Measurements from ENCODE around the gene OGFR. TPM values are rescaled to one million over a fixed set of nuclear protein-coding genes. Genes with fewer than 3 reads are reported as not detected.
A peak's percentile ranks its signal among the peaks of the same experiment; 100 is the strongest.

OGFR gene
- total RNA-seq, 1 donor from 2014 or later, result 47.2 TPM

DNA sequence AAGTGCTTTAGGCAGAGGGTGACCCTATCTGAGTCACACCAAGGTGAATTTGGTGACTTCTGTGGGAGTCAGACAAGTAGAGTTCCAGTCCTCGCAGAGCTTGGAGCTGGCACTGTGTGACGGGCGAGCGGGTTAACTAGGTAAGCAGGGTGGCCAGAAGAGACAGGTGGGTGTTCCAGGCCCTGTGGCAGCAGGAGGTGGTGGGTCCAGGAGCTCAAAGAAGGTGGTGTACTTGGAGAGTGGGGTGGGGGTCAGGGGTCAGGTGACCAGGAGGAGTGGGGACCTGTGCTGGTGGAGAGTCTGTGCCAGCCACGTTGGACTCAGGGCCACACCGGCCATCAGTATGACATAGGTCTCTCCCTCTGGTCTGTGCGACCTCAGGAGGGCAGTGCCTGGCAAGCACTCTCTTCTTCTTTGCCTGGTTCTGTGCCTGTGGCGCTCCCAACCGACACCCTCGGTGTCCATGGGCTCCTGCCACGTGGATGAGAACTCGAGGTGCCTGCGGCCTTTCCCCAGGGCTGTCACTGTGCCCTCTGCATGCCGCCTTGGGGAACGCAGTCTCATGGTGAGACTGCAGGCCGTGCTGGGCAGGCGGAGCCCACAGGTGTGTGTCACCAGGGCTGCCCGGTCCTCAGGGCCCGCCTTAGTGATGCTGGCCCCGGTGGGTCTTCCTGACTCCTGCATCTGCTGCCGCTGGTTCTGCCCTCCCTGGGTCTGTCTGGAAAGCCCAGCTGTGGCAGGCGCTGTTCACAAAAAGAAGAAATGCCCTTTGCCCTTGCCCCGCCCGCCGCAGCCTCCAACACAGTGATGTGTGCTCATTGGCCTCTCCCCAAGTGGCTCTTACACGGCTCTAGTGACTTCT, 6.7 kb upstream of the OGFR start:
- no peak for TF ChIP-seq CTCF (IDR thresholded peaks at IDR 0.05)
- H3K27ac Mint-ChIP-seq (ENCODE audit: unreplicated experiment), result no peak overlapping the region

GRCh38 chr20:62799036-62799435, 5.6 kb upstream of the OGFR start:
- no peaks in the 10 kb centered on the region for H3K9me3 Mint-ChIP-seq (ENCODE audit: unreplicated experiment)
- peaks cover 21% of the 10 kb centered on the region for H3K4me1 Mint-ChIP-seq (ENCODE audit: unreplicated experiment)
- no peak overlapping the region for H3K27ac Mint-ChIP-seq (ENCODE audit: unreplicated experiment)
- peaks cover 22% of the 10 kb centered on the region for H3K36me3 Mint-ChIP-seq (ENCODE audit: unreplicated experiment)
- TF ChIP-seq CTCF (IDR thresholded peaks at IDR 0.05), result no peak
- DNase-seq (ENCODE audit: extremely low spot score, unreplicated experiment), result no peak
- H3K27me3 Mint-ChIP-seq (ENCODE audit: unreplicated experiment), result no peaks in the 10 kb centered on the region
- H3K4me3 Mint-ChIP-seq (ENCODE audit: unreplicated experiment), result no peak overlapping the region

More for the DNA sequence above, 6.7 kb upstream of the OGFR start:
- Mint-ChIP-seq H3K27me3 (ENCODE audit: unreplicated experiment) (no peaks in the 10 kb centered on the region), H3K9me3 (ENCODE audit: unreplicated experiment) (no peaks in the 10 kb centered on the region), H3K4me1 (ENCODE audit: unreplicated experiment) (peaks cover 25% of the 10 kb centered on the region), H3K36me3 (ENCODE audit: unreplicated experiment) (peaks cover 22% of the 10 kb centered on the region), H3K4me3 (ENCODE audit: unreplicated experiment) (peak overlapping the region; percentile 77)
- DNase-seq (ENCODE audit: extremely low spot score, unreplicated experiment), result no peak

- Mint-ChIP-seq H3K36me3 (ENCODE audit: unreplicated experiment) (peaks cover 22% of the 10 kb centered on the region), H3K4me1 (ENCODE audit: unreplicated experiment) (peaks cover 24% of the 10 kb centered on the region), H3K27me3 (ENCODE audit: unreplicated experiment) (no peaks in the 10 kb centered on the region), H3K4me3 (ENCODE audit: unreplicated experiment) (no peak overlapping the region), H3K9me3 (ENCODE audit: unreplicated experiment) (no peaks in the 10 kb centered on the region), H3K27ac (ENCODE audit: unreplicated experiment) (no peak overlapping the region)
- no peak for DNase-seq (ENCODE audit: extremely low spot score, unreplicated experiment)
- no peak for TF ChIP-seq CTCF (IDR thresholded peaks at IDR 0.05)
Observed at GRCh38 chr20:62799459-62799858, 5.2 kb upstream of the OGFR start.

- no peak overlapping the region for H3K27ac Mint-ChIP-seq (ENCODE audit: unreplicated experiment)
- no peak for TF ChIP-seq CTCF (IDR thresholded peaks at IDR 0.05)
- no peak overlapping the region for H3K4me3 Mint-ChIP-seq (ENCODE audit: unreplicated experiment)
- H3K36me3 Mint-ChIP-seq (ENCODE audit: unreplicated experiment), result peaks cover 22% of the 10 kb centered on the region
- no peaks in the 10 kb centered on the region for H3K9me3 Mint-ChIP-seq (ENCODE audit: unreplicated experiment)
- peaks cover 22% of the 10 kb centered on the region for H3K4me1 Mint-ChIP-seq (ENCODE audit: unreplicated experiment)
- no peaks in the 10 kb centered on the region for H3K27me3 Mint-ChIP-seq (ENCODE audit: unreplicated experiment)
- DNase-seq (ENCODE audit: extremely low spot score, unreplicated experiment), result no peak
Observed at GRCh38 chr20:62799873-62800272, 4.8 kb upstream of the OGFR start.
